SK-N-MC (cell line): ENCODE results near the gene SLC4A2.
A peak's percentile ranks its signal among the peaks of the same experiment; 100 is the strongest.

Experiments used
- DNase-seq: peaks from one replicate; pipeline ENCODE4 v3.0.0-alpha.2; 2011; ENCODE audit warnings: low read depth, low spot score
- H3K27ac ChIP-seq: fragments of 200-600 bp; sonication (generic); 2 replicates; pipeline ENCODE4 v1.5.1; 2016; ENCODE audit warnings: mixed run types
- H3K36me3 ChIP-seq: fragments of 200-600 bp; sonication (generic); 2 replicates; pipeline ENCODE4 v1.6.1; 2017; ENCODE audit warnings: antibody characterized with exemption, low read length, mixed read lengths; ENCODE audit not compliant: insufficient read depth
- H3K4me3 ChIP-seq: fragments of 200-600 bp; sonication (generic); 2 replicates; pipeline ENCODE4 v1.5.1; 2016
- H3K9ac ChIP-seq: fragments of 200-600 bp; sonication (generic); 2 replicates; pipeline ENCODE4 v1.8.0; 2017; ENCODE audit warnings: mixed run types, mixed read lengths; ENCODE audit not compliant: insufficient read length
- H3K9me3 ChIP-seq: fragments of 200-600 bp; sonication (generic); 2 replicates; pipeline ENCODE4 v1.6.1; 2017; ENCODE audit warnings: low read depth, mild to moderate bottlenecking, antibody characterized with exemption, low read length, moderate library complexity, mixed read lengths
- EZH2 ChIP-seq: fragments of 200-600 bp; sonication (generic); IDR thresholded peaks from one replicate; pipeline ENCODE4 v1.6.1; 2017; ENCODE audit warnings: antibody characterized with exemption
- FOXP2 ChIP-seq: optimal IDR thresholded peaks from 2 replicates; pipeline ENCODE3; 2011; ENCODE audit warnings: mild to moderate bottlenecking, moderate library complexity; ENCODE audit not compliant: insufficient read depth; ENCODE audit errors: extremely low read length, control extremely low read depth
- POLR2AphosphoS5 ChIP-seq: IDR thresholded peaks from 2 replicates; pipeline ENCODE4 v1.6.1; 2012; ENCODE audit warnings: mild to moderate bottlenecking, low read depth, low read length, borderline replicate concordance

Gene SLC4A2

DNA sequence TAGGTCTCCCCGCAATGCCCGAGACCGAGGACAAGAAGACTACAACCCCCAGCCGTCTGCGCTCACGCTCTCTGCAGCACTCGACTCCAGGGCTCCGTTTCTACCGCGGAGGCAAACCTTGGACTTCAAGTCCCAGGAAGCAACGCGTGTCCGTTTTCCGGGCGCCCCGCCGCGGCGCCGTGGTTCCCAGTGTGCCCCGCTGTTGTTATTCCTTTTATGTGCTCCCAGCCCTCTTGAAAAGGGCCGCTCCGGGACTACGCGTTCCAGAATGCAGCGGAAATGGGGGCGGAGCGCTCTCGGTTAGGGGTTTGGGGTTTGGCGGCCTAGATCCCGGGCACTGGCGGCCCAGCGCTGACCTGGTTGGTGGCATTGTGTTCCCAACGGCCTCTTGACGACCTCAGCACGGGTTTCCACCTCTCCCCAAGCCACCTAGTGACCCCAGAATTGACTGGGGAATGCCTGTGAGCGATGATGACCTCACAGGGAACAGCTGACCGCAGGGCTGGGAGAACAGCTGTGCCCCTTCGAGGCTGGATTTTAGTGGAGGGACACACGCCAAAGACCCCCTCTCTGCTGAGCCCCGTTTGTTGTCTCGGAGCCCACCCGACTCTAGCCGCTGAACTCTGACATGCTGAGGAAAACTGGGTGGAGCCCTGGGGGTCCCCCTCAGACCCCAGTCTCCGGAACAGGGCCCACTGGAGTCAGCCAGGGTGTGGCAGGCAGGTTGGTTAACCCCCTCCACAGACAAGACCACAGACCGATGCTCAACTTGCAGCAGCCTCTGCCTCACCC, 1.2 kb upstream of the SLC4A2 start:
- peak overlapping the region; percentile 94 for H3K4me3 ChIP-seq
- no peak for TF ChIP-seq EZH2
- peak; percentile 54 for TF ChIP-seq POLR2AphosphoS5
- TF ChIP-seq FOXP2, result peak; percentile 83
- H3K9me3 ChIP-seq, result no peaks in the 10 kb centered on the region
- peak overlapping the region; percentile 89 for H3K27ac ChIP-seq
- peaks cover 5% of the 10 kb centered on the region; the same call in 1 of the 2 replicates for H3K36me3 ChIP-seq
- H3K9ac ChIP-seq, result peak overlapping the region; percentile 73
- DNase-seq, result peak; percentile 98

DNA sequence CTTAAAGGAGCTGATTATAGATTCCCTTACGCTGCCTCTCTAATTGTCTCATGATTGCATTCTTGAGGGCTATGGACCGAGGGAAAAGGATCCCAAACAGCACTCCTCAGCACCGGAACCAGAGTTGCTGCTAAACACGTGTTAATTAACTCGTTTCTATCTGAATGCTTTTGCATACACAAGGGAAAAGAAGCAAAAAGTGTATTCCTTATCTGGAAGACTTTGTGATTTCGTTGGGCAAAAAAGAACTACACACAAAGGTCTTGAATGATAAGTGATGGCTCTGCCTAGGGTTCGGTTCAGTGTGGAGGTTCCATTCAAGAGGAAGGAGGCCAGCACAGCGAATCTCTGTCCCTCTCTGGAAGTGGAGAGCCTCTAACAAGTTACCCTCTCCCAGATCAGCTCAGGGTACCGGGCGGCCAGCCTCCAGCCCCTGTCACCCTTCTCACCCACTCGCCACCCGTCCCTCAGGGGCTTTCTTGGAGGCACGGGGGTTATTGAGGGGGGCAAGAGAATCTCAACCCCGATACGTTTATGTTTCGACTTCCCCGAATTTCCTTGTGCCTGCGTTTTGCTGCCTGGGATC, 515 bp upstream of the SLC4A2 start:
- peak overlapping the region; percentile 73 for H3K9ac ChIP-seq
- peak overlapping the region; percentile 89 for H3K27ac ChIP-seq
- H3K4me3 ChIP-seq, result peak overlapping the region; percentile 94
- H3K9me3 ChIP-seq, result no peaks in the 10 kb centered on the region
- no peak for DNase-seq
- 0 out of 2 replicates have a peak, but pooled peaks have one; percentile 43 for TF ChIP-seq POLR2AphosphoS5
- TF ChIP-seq FOXP2, result no peak
- TF ChIP-seq EZH2, result no peak
- H3K36me3 ChIP-seq, result peaks cover 5% of the 10 kb centered on the region; the same call in 1 of the 2 replicates

DNA sequence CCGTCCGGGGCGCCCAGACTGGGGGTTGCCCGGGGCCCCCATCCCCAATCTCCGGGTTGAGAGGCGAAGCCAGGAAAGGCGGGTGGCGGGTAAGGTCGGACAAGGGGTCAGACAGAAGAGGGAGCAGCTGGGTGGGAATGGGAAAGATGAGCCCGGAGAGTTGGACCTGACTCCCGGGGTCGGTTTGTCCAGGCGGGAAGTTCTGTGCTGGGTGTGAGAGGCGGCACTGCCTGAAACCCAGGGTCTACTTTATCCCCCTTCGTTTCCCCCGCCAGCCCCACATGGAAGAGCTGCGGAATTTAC, 675 bp downstream of the SLC4A2 start:
- H3K4me3 ChIP-seq, result peak overlapping the region; percentile 94
- TF ChIP-seq POLR2AphosphoS5, result no peak
- TF ChIP-seq EZH2, result no peak
- TF ChIP-seq FOXP2, result no peak
- no peak for DNase-seq
- no peaks in the 10 kb centered on the region for H3K9me3 ChIP-seq
- H3K27ac ChIP-seq, result no peak overlapping the region
- peaks cover 13% of the 10 kb centered on the region; the same call in 1 of the 2 replicates for H3K36me3 ChIP-seq
- H3K9ac ChIP-seq, result peak overlapping the region; percentile 73

DNA sequence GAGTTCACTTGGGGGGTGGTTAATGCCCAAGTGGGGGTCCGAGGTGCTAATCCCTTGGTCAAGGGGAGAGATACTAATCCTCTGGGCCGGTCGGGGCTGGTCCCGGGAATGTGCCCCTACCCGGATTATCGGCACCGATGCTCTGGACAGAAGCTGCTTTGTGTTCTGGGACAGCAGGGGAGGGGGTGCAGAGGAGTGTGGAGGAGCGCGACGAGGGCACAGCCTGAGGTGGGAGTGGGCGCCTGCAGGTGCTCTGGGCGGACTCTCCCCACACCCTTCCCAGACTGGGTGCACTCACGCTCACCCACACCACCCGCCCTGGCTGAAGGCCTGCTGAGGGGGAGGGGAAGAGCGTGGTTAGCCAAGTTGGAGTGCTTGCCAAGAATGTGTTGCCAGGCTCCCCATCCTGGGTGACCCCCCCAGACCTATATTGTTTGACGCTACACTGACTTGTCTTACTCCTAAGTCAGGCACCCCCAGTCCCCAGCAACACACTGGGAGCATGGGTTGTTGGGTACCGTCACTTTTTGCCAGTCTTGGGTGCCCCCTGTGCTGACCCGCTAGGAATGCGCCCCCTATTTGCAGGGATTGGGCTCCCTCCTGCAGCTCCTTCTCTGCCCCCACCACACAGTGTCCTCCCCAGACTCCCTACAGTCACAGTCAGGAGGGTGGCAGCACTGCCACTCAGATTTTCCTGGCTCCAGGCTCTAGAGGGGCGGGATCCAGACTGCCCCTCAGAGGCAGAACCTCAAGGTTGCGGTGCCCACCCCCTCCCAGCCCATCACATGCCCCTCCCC, 1.2 kb downstream of the SLC4A2 start:
- TF ChIP-seq EZH2, result no peak
- Histone ChIP-seq H3K27ac (no peak overlapping the region), H3K36me3 (peaks cover 18% of the 10 kb centered on the region; the same call in 1 of the 2 replicates), H3K9ac (peak overlapping the region; percentile 73), H3K9me3 (no peaks in the 10 kb centered on the region), H3K4me3 (peak overlapping the region; percentile 94)
- no peak for DNase-seq

DNA sequence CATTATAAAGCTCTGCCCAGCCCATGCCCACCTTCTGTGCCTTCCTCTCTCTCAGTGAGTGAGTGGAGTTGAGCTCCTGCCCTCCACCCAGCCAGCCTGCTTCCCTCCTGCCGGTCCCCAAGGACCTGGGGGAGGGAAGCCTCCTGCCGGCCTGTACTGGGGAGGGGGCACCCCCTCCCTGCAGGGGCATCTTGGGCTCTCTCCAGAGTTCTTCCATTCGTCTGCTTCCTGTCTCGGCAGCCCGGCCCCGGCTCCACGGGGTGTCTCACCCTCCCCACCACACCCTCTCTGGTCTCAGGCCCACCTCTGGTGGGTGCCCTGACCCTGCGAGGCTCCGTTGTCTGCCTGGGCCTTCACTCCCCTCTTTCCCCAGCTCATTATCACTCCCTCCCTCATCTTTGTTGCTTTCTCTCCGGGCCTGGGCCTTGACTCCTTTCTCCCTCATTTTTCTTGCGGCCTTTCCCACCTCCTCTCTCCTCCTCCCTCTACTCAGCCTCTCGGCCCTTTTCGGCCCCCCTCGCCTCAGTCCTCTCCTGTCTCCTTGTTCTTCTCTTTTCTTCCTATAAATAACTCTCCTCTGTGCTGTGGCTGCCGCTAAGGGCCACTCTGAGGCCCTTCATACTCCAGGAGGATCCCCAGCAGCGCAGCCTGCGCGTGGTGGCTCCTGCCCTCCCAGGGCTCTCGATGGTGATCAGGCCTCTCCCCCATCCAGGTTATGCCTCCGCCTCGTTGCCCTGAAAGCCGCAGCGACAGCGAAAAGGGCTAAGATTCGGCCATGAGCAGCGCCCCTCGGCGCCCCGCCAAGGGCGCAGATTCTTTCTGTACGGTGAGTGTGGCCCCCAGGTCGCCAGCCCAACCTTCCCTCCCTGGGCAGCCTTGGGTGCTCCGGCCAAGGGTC, 2.1 kb downstream of the SLC4A2 start:
- H3K27ac ChIP-seq, result peak overlapping the region; percentile 74

DNA sequence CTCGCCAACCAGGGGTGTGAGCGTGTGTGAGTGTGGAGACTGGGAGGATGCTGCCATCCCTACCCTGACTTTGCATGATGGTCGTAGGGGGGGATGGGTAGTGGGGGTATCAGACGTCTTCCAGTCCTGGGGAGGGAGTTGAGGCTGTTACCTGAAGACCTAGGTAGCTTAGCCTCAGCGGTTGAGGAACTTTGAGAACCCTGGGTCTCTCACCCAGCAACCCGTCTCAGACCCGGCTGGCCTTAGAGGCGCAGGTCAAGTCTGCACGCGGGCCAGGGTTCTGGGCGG, 2.7 kb downstream of the SLC4A2 start:
- Histone ChIP-seq H3K4me3 (no peak overlapping the region), H3K9ac (no peak overlapping the region), H3K9me3 (no peaks in the 10 kb centered on the region), H3K36me3 (peaks cover 18% of the 10 kb centered on the region; the same call in 1 of the 2 replicates), H3K27ac (no peak overlapping the region)
- DNase-seq, result no peak
- TF ChIP-seq EZH2 (no peak), POLR2AphosphoS5 (peak; percentile 50; the same call in 1 of the 2 replicates)

More for the DNA sequence above, 2.1 kb downstream of the SLC4A2 start:
- no peak for DNase-seq
- no peak overlapping the region for H3K9ac ChIP-seq
- peaks cover 18% of the 10 kb centered on the region; the same call in 1 of the 2 replicates for H3K36me3 ChIP-seq
- no peaks in the 10 kb centered on the region for H3K9me3 ChIP-seq
- H3K4me3 ChIP-seq, result peak overlapping the region; percentile 94
- no peak for TF ChIP-seq FOXP2
- TF ChIP-seq POLR2AphosphoS5, result peak; percentile 62; the same call in 1 of the 2 replicates
- no peak for TF ChIP-seq EZH2

DNA sequence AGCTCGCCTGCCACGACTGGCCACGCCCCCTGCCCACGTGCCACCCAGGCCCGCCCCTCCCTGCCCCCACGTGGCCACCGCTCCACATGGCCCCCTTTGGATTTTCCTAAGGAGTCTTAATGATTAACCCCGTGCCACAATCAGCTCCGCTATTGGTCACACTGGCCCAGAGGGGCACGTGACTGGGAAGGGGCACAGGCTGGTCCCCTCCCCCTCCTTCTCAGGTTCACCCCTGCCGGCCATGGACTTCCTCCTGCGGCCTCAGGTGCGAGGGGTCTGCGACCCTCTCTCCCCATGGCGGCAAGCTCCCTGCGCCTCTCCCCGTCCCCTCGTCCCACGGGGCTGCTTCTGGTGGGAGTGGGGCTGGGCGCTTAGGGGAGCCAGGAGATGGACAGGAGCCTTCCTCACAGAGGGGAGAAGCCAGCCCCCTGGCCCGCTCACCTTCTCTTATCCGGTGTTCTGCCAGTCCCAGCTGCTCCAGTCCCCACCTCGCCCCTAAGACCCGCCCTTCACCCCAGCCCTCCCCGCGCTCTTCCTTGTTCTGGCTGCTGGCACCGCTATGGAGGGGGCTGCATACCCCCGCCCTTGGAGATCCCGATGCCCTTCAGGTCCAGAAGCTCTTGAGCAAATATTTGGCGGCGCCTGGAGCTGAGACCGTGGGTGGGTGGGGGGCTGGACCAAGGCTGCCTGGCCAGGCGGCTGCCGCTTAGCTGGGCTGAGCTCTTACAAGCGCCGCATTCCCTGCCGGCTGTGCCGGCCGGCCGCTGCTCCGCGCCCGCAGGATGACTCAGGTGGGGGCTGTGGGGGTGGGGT, 3.2 kb downstream of the SLC4A2 start:
- H3K36me3 ChIP-seq, result peaks cover 23% of the 10 kb centered on the region; the same call in 1 of the 2 replicates
- H3K9ac ChIP-seq, result no peak overlapping the region
- no peak overlapping the region for H3K27ac ChIP-seq
- no peak overlapping the region for H3K4me3 ChIP-seq
- no peaks in the 10 kb centered on the region for H3K9me3 ChIP-seq
- DNase-seq, result no peak
- TF ChIP-seq EZH2, result no peak
- TF ChIP-seq FOXP2, result no peak
- TF ChIP-seq POLR2AphosphoS5, result 0 out of 2 replicates have a peak, but pooled peaks have one; percentile 37
